Pulmonary artery endothelial cell (primary cell): Measurements from ENCODE around the gene UFC1. TPM values are rescaled to one million over a fixed set of nuclear protein-coding genes. Genes with fewer than 3 reads are reported as not detected.
"Not testable (repeated sequence)": the region's sequence is repeated elsewhere in the genome, so short reads cannot be mapped to it uniquely, and the experiment has no call there.

Source experiments
- DNase-seq: peaks from one replicate; pipeline ENCODE4 v3.0.0-alpha.2; 2011; ENCODE audit warnings: low read depth, low spot score
- total RNA-seq: library from RNA; depleted of rRNA; stranded (reverse); fragments of >200 nt; gene quantifications from 2 replicates; pipeline ENCODE4 v1.2.3, GENCODE V29; 2014

The UFC1 gene
- total RNA-seq, result 124 and 130 TPM in 2 replicates

DNA sequence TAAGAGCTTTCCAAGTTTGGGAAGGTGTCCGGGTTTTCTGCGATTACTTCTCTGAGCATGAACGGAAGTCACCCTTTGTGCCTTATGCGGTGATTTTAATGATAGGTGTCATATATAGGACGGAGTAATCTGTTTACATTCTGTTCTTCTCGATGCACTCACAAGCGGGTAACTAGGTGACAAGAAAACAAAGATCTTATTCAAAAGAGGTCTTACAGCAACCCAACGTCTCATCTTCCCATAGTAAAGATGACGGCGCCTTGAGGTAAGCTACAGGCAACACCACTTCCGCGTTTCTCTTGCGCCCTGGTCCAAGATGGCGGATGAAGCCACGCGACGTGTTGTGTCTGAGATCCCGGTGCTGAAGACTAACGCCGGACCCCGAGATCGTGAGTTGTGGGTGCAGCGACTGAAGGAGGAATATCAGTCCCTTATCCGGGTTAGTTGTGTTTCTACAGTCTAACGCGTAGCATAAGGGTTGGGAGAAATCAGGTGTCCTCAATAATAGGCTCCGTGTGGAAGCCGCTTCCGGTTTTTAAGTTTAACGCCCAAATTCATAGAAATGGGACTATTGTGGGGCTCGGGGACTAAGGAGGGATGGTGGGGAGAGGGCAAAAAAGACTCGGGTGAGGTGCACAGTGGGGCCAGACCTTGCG, at the start of gene UFC1:
TSS of gene UFC1 (plus strand) at position 297 of the 656 bp plus-strand sequence. CDS start at position 317, 20 bp downstream.
- DNase-seq, result peak; percentile 78

DNA sequence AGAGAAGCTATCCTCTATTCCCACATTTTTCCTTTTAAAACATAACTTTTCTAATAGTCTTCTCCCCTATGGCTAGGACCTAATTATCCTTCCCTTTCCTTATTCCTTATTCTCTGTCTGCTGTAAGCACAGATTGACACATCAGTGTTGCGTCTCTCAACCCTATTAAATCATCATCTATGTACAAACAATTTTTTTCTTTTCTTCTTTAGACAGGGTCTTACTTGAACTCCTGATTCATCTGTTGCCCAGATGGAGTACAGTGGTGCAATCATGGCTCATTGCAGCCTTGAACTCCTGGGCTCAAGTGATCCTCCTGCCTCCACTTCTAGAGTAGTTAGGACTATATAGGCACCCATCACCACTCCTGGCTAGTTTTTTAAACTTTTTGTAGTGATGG, 47.3 kb upstream of the UFC1 start:
- DNase-seq, result no peak

DNA sequence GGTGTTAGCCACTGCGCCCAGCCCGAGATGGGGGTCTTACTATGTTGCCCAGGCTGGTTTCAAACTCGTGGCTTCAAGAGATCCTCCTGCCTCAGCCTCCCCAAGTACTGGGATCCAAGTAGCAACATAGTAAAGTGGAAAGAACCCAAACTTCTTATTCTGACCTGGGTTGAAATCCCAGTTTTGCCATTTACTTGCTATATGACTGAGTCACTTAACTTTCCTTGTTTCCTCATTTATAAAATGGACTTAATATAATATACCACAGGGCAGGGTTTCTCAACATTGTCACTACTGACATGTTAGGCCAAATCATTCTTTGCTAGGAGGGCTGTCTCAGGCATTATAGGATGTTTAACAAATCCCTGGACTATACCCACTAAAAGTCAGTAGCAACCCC, 42.7 kb upstream of the UFC1 start:
- no peak for DNase-seq

DNA sequence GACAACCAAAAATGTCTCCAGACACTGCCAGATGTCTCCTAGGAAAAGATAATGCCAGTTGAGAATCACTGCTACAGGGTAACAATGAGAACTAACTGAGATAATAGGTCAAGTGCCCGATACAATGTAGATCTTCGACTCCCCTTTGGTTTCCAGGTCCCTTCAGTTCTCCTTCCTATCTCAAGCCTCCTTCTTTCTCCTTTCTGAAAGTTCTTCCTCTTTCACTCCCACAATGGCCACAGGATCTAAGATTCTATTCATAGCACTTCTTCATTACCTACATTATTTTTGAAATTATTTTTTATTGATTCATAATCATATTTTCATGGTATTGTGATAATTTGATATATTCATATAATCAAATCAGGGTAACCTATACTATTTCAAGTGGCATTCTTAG, 42.3 kb upstream of the UFC1 start:
- DNase-seq, result no peak

DNA sequence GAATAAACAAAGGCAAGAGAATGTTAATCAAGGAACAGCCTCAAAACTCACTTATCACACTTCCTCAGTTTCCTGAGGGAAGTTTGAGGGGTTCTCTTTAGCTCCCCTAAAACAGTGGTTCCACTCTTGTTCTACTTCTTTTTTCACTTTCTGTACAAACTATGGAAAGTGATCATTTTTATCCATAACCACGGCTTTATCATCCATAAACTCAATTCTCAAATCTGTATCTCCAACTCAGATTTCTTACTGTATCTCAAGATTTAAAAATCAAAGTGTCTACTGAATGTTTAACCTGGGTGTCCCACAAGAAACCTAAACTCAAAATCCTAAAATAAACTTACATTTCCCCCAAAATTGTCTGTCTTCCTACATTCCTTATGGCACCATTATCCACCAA, 39.9 kb upstream of the UFC1 start:
- no peak for DNase-seq

DNA sequence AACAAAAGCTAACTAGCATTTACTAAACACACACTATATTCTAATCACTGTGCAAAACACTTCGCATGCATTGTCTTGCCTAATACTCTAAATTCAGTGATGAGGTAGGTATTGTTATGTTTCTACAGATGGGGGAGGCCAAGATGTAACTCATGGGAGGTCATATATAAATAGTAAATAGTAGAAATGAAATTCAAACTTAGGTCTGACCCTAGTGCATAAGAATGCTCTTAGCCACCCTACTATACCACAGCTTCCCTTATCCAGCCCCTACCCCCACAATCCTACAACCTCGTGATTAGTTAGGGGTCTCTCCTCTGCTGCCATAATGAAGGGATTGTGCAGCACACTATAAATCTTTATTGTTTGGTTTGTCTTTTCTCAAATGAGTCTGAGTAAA, 39.2 kb upstream of the UFC1 start:
- no peak for DNase-seq

DNA sequence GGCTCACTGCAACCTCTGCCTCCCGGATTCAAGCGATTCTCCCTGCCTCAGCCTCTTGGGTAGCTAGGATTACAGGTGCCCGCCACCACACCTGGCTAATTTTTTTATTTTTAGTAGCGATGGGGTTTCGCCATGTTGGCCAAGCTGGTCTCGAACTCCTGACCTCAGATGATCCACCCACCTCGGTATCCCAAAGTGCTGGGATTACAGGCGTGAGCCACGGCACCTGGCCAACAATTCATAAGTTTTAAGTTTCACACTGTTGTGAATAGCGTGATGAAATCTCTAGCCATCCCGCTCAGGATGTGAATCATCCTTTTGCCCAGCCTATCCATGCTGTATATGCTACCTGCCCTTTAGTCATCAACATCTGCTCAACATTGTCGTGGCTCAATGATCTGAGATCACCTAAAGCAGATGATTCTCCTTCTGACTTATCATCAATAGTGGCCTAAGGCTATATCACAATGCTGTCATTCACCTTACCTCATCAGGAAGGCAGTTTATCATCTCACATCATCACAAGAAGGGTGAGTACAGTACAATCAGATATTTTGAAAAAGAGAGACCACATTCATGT, 38.6 kb upstream of the UFC1 start:
- peak; percentile 71 for DNase-seq

DNA sequence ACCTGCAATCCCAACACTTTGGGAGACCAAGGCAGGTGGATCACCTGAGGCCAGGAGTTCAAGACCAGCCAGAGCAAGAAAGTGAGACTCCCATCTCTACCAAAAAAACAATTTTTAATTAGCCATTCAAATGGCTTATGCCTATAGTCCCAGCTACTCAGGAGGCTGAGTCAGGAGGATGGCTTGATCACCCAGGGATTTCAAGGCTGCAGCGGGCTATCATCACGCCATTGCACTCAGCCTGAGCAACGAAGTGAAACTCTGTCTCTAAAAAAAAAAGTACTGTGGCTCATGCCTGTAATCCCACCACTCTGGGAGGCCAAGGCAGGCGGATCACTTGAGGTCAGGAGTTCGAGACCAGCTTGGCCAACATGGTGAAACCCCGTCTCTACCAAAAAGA, 37.8 kb upstream of the UFC1 start:
- not testable (repeated sequence) for DNase-seq

DNA sequence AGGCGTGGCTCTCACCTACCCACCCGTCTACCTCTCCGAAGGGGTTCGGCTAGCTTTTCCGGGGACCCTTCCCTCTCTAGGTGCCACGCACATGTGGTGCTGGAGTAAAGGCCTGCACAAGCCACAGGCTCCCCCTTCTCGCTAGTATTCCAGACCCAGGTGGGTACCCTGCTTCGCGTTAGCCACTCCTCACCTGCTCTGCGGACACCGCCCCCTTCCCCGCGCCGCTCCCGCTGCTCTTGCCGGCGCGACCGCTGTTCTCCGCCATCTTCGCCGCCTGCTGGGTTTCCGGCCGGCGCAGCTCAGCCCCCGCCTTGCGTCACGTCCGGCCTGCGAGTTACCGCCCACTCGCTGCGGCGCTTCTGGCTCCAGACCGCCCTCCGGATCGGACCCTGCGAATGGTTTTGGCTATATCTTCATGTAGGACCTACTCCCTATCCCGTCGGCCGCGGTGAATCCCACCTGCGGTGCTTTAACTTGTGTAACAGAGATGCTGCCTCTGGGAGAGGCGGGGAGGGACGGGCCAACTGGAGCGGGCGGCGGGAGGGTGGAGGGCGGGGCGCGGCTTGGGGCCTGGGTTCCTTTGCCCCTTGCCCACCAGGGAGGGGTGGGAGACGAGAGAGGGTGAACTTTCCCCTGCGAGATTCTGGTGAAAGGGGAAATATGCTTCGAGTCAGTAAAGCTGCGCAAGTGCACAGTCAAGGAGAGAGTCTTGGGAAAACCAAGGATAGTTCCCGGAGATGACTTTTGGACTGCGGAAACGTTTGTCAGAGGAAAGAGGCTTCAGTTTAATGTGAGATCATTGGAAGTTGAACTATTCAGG, 35.8 kb upstream of the UFC1 start, which contains the start of the genes NIT1 and PFDN2:
TSS of gene NIT1 (plus strand) at position 347 of the 823 bp plus-strand sequence. CDS start at position 419, 72 bp downstream.
TSS of gene PFDN2 (minus strand) at position 279 of the 823 bp plus-strand sequence. CDS start at position 268, 11 bp downstream.
- peak; percentile 51 for DNase-seq

DNA sequence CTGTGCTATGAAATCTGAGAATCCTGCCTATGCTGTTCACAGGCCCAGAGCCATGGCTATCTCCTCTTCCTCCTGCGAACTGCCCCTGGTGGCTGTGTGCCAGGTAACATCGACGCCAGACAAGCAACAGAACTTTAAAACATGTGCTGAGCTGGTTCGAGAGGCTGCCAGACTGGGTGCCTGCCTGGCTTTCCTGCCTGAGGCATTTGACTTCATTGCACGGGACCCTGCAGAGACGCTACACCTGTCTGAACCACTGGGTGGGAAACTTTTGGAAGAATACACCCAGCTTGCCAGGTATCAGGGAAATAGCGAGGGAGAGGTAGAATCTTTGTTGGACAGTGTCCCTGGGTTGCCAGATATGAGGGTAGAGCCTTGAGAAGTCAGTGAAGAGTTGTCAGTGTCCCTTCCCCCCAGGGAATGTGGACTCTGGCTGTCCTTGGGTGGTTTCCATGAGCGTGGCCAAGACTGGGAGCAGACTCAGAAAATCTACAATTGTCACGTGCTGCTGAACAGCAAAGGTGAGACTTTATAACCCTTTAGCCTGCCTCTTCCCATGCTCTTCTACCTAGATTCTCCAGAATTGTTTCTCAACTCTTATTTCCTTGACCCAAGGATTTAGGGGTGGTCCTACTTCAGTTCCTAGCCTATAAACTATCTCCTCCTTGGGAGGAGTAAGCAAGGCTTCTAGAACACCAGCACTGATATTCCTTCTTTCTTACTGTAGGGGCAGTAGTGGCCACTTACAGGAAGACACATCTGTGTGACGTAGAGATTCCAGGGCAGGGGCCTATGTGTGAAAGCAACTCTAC, 34.5 kb upstream of the UFC1 start:
- no peak for DNase-seq

DNA sequence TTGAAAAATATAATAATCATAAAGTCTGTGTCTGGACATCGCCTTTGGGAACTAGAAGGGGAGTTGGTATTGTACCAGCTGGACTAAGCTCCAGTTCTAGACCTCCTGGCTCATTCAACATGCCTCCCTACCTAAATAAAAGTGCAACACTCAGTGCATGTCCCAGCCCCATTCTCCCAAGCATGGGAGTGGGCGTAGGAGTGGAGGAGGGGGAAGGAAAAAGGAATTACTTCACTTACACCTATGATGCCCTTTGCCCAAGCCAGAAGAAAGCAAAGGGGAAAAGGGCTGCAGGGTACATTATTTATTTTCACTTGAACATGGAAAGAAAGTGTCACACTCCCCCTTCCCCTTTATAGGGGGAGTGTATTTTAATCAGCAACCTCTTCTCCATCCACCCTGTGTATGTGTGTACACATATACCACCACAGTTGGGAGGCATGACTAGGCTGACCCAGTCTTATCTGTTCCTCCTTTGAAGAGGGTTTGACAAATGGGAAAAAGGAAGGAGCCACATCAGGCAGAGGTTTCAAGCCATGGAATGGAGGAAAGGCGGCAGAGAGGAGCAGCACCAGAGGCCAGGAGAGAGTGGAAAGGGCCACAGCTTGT, 32.6 kb upstream of the UFC1 start:
- DNase-seq, result no peak

DNA sequence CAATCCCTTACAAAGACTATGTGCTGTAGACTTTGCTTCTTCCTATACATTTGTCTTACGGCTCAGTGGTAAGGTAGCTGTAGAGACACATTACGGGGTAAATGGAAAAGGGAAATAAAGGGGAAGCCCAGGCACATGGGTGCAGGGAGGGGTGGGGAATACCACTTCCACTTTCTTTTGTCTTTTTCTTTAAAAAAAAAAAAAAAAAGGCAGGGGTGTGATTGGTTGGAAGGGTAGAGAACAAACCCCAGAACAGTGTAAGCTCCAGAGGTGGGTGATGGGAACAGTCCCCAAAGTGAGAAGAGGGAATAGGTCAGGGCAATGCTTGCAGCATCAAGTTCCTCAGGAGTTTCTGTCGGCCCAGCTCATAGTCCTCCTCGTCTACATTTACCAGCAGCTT, 31.9 kb upstream of the UFC1 start:
- no peak for DNase-seq

DNA sequence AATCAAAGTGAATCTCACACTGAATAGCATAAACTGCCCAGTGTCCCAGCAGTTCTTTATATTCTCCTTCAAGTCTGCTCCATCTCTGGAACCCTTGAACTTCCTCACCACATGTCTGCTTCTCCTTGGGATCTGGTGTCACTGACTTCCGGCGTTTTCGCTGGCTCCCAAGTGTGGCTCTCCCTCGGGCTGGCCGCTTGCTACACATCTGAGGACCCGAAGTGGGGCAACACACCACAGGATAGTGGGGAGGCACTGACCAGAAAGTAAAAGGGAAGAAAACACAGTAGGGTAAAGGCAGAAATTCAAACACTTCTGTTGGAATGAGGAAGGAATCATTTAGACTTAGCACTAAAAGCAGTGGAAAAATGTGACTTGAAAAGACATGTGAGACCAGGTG, 30.8 kb upstream of the UFC1 start:
- no peak for DNase-seq

DNA sequence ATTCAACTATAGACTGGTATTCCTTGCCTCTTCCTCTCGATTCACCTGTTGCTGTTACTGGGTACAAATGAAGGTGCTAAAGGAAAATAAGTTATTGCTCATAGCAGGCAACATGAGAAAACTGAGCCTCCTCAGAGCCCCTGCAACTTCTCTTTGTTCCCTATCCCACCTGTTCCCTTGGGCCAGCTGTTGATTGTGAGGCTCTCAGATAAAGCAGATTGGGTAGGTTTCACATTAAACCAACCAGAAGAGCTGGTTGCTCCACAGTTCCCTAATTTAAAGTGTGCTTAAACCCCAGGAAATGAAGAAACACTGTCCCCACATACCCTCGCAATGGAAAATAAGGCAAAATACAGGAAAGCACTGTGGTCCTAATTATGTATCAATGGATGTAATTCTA, 26.1 kb upstream of the UFC1 start:
- DNase-seq, result no peak

DNA sequence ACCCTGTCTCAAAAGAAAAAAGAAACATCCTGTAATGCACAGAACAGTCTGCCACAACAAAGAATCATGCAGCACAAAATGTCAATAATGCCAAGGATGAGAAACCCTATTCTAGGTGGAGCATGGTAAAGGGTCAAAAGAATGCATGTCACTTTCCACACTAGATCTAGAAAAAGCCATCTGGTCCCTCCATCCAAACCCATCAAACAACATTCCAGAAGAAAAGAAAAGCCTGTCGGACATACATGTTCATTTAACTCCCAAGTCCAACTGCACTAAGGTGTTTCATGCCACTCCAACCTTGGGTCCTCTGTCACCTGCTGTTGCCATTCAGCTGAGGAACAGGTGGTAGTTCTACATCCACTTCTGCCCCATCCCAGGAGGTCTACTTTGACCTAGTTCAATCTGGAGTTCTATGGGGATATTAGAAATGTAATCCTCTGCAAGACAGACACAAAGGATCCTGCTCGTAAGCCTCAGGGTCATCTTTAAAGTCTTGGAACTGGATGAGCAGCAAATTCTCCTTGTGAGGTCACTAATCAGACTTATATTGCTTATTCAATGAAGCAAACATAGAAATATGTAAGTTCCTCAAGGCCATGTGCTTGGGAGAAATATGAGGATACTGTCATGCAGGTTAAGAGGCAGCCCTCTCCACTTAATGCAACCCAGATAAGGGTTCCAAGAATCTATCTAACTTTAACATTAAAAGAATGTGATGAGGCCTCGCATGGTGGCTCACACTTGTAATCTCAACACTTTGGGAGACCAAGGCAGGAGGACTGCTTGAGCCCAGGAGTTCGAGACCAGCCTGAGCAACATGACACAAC, 25.0 kb upstream of the UFC1 start:
- no peak for DNase-seq

DNA sequence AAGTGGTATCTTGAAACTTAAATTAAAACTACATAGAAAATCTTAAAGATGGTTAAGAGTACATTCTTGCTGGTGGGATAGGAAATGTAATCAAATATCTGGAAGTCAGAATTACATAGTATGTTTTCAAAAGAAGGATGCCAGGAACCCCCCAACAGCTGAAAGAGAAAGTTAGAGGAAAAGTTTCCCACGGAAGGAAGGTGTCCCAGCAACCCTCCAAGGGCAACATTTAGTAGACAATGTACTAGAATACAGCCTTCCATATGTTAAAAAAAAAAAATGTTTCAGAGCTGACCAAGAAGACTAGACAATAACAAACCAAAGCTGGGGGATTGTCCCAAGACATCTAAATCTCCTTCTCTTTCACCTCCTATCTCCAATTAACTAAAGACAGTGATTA, 23.5 kb upstream of the UFC1 start:
- DNase-seq, result no peak

DNA sequence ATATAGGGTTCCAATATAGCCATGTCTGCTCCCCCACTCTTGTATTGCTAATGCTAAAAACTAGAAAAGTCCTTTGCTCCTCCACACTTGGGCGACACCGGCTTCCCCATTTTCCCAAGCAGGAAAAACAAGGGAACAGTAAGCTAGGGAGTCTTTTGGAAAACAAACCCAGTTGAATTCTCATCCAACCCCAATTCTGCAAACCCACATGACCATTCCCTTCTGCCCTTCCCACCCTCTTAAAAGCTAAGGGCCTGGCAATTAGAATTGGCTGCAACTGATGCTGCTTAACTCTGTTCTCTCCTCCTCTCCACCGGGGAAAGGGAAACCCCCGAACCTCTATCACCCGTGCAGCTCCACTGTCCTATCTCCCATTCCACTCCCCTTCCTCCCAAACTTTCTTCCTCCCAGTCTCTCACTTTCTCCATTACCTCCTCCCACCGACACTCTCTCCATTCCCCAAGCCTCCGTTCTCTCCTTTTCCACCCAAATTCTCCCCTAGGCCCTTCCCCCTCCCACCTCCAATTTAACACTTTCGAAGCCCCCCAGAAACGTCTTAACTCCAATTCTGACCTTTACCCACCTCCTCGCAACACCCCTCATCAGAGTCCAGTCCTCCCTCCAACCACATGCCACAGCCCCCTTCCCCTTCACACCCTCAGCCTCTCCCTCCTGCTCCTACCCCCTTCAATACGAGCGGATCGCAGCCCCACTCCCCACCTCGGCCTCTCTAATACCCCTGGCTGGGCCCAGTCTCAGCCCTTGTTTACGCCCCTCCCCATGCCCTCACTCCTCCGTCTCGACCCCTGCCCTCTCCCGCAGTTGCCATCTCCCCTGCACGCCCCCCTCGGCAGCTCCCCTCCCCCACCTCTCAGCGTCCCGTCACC, 22.0 kb upstream of the UFC1 start:
- no peak for DNase-seq

DNA sequence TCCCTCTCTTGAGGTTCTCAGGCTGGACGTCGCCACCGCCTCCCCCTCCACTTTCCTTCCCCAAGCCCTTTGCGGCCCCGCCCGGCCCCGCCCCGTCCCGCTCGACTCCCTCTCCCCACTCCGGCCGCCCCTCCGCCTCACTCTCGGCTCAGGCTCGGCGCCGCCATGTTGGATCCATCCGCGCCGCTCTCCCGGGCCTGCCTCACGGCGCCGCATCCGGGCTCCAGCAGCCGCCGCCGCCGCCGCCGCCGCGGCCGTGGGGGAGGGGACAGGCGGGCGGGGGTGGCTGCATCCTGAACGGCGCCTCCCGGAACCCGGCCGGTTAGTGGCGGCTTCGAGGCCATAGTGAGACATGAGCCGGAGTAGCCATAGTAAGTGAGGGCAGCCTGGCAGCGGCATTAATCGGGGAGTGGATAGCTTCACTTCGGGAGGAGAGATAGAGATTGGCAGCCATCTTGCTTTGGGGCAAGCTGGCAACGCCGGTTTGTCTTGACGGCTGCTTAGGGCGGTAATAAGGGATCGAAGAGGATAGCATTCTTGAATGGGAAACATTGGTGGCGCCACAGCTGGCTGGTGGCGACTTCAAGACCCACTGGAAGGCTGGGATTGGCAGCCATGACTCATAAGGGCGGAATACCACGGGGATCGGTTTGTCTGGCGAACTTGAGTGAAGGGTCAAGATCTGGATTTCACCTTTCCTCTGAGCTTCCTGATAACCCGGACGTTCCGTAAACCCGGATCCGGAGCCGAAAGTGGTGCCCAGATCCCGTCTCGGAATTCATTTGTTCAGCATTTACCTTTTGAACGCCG, 21.2 kb upstream of the UFC1 start, which contains the start of gene DEDD:
TSS of gene DEDD (minus strand) at position 258 of the 810 bp plus-strand sequence. CDS start 8,205 bp downstream, outside the sequence.
- peak; percentile 91 for DNase-seq
